GM21526 (cell line): Measurements from ENCODE around the gene GAN.
"Not testable (repeated sequence)": the region's sequence is repeated elsewhere in the genome, so short reads cannot be mapped to it uniquely, and the experiment has no call there.

Experiments used
- ATAC-seq: cut with Tn5 transposase; IDR thresholded peaks from one replicate; pipeline ENCODE4 v1.9.1; 2021; ENCODE audit warnings: moderate library complexity; ENCODE audit not compliant: unreplicated experiment, low FRiP score

Gene GAN

GRCh38 chr16:81421126-81421525, 106.4 kb downstream of the GAN start:
- ATAC-seq = no peak

- no peak for ATAC-seq
Measured at GRCh38 chr16:81421536-81421935, 106.8 kb downstream of the GAN start.

- not testable (repeated sequence) for ATAC-seq
Measured at GRCh38 chr16:81422153-81422552, 107.4 kb downstream of the GAN start.

GRCh38 chr16:81424771-81425170, 110.0 kb downstream of the GAN start:
- ATAC-seq = no peak

- ATAC-seq = no peak
Measured at GRCh38 chr16:81427219-81427618, 112.5 kb downstream of the GAN start.

- no peak for ATAC-seq
Measured at GRCh38 chr16:81429045-81429521, 114.3 kb downstream of the GAN start.

- ATAC-seq = peak; percentile 30
Measured at GRCh38 chr16:81431554-81432353, 117.0 kb downstream of the GAN start.

- ATAC-seq = no peak
Measured at GRCh38 chr16:81432937-81433557, 118.3 kb downstream of the GAN start.

- ATAC-seq = no peak
Measured at GRCh38 chr16:81435103-81435502, 120.3 kb downstream of the GAN start.

GRCh38 chr16:81435567-81435966, 120.8 kb downstream of the GAN start:
- no peak for ATAC-seq

- no peak for ATAC-seq
Measured at GRCh38 chr16:81436386-81436785, 121.6 kb downstream of the GAN start.

GRCh38 chr16:81437865-81438264, 123.1 kb downstream of the GAN start:
- no peak for ATAC-seq
